Cardiac fibroblast (primary cell): ENCODE results near the gene TRMT61A.

ENCODE experiments used
- DNase-seq, 2 donors: peaks; one replicate each; pipeline versions ENCODE4 v3.0.0 to v3.0.0-alpha.2; 2010; ENCODE audit warnings: low read depth in 2 of 2
- H3K4me3 ChIP-seq, 2 donors: replicated peaks in 1 of 2; 1 replicate in 1 of 2; 2 replicates in 1 of 2; pipeline ENCODE4 v1.5.1; 2011; ENCODE audit warnings: low read depth in 2 of 2, low read length in 2 of 2, mild to moderate bottlenecking in 2 of 2, moderate library complexity in 1 of 2
- TF ChIP-seq, protein P1 (sequence below): IDR thresholded peaks from one replicate; pipeline ENCODE4 v1.5.1; 2011; ENCODE audit warnings: low read depth, mild to moderate bottlenecking, low read length, inconsistent platforms

TRMT61A gene

DNA sequence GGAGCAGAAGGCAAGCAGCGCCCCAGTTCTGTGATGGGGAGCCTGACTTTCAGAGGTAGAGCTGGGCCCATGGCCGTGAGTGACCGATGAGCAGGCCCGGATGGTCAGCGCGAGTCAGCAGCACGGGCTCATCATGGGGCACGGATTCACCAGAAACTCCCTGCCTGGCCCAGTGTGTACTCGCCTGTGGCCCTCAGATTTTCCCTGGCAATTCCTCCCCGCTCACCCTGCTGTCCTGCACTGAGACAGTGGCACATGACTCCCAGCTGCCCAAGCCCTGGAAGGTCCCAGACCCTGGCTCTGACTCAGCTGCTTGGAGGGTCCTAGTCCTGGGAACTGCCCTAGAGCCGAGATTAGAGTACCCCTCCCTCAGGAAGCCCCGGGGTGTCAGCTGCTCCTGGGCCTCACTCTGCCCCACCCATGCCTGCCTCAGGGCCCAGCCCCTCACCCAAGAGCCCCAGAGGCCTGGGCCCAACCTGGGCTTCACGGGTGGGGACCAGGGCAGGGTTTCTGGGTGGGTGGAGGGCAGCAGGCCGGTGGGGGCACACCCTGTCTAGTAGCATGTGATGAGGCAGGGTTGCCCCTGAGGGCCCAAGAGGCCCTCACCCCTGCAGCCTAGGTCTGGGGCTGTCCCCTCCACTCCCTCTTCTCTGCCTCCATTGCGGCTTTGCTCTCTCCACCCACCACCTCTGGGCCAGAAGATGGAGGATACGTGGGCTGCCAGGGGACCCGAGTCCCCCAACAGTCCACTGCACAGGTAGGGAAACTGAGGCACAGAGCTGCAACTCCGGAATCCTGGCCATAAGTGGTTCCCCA is 8.4 kb downstream of the TRMT61A start:
- DNase-seq: peak in 1 of 2 donors; percentile 45
- TF ChIP-seq, protein P1, sequence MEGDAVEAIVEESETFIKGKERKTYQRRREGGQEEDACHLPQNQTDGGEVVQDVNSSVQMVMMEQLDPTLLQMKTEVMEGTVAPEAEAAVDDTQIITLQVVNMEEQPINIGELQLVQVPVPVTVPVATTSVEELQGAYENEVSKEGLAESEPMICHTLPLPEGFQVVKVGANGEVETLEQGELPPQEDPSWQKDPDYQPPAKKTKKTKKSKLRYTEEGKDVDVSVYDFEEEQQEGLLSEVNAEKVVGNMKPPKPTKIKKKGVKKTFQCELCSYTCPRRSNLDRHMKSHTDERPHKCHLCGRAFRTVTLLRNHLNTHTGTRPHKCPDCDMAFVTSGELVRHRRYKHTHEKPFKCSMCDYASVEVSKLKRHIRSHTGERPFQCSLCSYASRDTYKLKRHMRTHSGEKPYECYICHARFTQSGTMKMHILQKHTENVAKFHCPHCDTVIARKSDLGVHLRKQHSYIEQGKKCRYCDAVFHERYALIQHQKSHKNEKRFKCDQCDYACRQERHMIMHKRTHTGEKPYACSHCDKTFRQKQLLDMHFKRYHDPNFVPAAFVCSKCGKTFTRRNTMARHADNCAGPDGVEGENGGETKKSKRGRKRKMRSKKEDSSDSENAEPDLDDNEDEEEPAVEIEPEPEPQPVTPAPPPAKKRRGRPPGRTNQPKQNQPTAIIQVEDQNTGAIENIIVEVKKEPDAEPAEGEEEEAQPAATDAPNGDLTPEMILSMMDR: no peak
- no peak overlapping the region for H3K4me3 ChIP-seq

DNA sequence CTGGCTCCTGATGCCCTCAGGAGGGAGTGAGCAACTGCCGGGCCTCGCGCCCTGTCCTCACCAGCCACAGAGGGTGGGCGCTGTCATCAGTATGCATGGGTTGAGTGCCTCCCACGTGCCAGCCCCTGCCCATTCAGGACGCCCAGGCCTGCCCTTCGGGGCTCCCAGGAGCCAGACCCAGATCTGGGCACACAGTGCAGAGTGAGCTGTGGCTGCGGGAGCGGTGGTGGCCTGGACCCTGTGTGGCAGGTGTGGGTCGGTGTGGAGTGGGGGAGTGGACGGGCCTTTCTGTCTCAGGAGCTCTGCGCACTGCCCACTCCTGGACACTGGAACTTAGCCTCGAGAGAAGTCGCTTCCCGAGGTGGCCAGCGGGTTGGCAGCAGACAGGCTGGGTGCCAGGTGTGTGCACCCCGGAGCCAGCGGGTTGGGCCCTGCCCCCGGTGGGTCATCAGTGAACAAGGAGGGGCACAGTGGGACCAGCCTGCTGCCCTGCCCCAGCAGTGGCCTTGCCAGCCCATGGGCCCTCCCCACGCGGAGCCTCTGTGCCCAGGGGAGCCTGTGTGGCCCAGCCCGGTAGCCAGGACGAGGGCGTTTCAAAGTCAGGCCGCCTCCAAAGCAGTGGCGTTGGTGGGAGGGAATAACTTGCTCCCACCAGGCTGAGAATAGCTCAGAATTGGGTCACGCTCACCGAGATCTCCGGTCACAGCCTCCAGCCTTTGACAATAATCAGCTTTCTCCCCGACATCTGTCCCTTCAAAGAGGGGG is 9.5 kb downstream of the TRMT61A start:
- TF ChIP-seq, protein P1: no peak
- no peak overlapping the region for H3K4me3 ChIP-seq
- no peak for DNase-seq

DNA sequence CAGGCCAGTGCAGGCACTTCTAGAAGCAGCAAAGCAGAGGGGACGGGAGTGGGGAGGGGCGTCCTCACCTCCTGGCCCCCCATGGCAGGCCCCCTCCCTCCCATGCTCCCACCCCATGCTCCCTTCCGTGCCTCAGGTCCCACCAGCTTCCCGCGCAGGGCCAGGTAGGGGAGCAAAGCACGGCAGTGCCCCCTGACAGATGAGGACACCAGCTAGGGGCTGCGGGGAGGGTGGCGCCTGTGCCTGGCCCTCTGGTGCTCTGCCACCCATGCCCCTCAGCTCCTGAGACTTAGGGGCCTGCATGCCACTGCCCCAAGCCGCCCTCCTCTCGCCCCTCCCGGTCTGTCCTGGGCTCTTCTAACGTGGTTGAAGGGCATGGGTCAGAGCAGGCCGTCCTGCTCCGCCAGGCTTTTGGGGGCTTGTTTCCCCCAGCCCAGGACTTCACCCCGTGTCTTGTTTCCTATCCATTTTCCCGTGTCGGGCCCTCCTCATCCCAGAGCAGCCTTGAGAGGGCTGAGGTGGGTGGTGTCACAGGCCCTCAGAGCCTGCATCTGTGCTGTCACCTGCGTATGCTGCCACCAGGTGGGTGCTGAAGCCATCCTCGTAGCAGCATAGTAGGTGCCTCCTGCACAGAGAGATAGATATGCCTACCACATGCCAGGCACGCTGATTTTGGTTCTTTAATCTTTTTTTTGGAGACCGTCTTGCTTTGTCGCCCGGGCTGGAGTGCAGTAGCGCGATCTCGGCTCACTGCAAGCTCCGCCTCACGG is 10.2 kb downstream of the TRMT61A start:
- DNase-seq: no peak
- no peak overlapping the region for H3K4me3 ChIP-seq
- TF ChIP-seq, protein P1: no peak

DNA sequence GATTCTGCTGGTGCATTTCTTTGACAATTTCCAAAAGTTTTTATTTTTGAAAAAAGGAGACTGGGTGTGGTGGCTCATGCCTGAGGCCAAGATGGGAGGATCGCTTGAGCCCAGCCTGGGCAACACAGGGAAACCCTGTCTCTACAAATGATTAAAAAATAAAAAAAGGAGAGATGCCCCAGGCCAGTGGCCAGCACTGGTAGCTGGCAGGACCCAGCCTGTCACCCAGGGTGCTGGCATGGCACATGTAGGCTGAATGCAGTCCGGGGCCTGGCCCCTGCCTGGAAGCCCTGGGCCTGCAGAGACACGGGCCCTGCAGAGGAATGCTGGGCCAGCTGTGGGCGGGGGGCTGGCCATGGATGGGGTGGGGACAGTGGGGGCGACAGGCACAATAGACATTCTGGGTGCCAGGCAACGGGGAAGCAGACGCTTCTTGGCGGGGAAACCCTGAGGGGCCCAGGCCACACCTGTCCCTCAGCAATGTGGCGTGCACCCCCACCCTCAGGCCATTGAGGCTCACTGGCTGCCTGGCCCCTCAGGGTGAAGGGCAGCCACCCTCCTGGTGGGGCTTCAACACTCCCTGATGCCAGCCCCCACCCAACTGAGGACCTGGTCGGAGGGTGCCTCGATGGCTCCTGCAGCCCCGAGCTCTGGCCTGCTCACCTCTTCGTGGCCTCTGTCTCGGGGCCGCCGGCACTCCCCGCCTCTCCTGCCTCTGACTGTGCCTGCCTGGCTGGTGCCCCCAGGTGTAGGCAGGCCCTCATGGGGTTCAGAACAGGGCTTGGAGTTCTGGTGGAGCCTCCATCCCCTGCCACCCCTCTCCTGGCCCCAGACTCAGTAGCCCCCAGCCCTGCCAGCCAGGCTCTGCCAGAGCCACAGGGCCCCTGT is 12.1 kb downstream of the TRMT61A start:
- DNase-seq: no peak
- TF ChIP-seq, protein P1: no peak
- H3K4me3 ChIP-seq: no peak overlapping the region

DNA sequence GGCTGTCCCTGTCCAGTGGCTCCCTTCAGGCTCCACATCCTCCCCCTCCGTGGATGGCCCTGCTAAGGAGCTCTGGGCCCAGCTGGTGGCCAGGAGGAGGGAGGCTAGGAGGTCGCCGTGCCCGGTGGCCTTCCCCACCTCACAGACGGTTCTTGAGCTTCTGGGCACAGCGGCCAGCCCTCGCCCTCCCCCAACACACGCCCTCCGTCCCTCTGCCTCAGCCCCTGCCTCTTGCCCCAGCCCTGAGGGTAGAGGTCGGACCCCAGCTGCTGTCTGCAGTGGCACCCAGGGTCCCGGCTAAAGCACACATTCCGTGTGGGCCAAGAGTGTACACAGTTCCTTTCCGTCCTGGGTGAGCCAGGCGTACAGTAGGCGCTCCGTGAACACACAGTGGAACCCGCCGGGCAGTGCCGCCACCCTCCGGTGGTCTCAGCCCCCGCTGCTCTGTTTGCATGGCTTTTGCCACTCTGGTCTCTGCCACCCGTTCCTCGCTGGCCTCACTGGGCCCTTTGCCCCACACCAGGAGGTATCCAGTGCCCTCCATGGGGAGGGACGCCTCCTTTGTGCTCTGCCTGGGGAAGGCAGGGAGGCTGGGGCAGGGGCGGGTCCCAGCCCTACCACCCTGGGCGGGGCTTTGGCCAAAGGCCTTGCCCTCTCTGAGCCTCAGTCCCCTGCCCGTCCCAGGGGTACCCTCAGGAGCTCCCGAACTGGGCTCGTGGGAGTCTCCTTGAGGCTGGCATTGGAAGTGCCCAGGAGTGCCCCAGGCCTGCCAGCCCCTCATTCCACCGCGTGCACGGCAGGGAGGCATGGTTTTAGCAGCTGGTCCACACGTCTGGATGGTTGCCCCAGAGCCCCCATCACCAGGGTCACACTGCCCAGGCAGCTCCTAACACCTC is 13.0 kb downstream of the TRMT61A start:
- H3K4me3 ChIP-seq: no peak overlapping the region
- no peak for DNase-seq
- TF ChIP-seq, protein P1: no peak
